ENCODE results near the gene EPS8L2. TPM values are rescaled to one million over a fixed set of nuclear protein-coding genes. Genes with fewer than 3 reads are reported as not detected.
A peak's percentile ranks its signal among the peaks of the same experiment; 100 is the strongest.
"Not testable (repeated sequence)": the region's sequence is repeated elsewhere in the genome, so short reads cannot be mapped to it uniquely, and the experiment has no call there.

Gene EPS8L2
- total RNA-seq, 1 donor from 2014 or later, result 16.8 TPM

DNA sequence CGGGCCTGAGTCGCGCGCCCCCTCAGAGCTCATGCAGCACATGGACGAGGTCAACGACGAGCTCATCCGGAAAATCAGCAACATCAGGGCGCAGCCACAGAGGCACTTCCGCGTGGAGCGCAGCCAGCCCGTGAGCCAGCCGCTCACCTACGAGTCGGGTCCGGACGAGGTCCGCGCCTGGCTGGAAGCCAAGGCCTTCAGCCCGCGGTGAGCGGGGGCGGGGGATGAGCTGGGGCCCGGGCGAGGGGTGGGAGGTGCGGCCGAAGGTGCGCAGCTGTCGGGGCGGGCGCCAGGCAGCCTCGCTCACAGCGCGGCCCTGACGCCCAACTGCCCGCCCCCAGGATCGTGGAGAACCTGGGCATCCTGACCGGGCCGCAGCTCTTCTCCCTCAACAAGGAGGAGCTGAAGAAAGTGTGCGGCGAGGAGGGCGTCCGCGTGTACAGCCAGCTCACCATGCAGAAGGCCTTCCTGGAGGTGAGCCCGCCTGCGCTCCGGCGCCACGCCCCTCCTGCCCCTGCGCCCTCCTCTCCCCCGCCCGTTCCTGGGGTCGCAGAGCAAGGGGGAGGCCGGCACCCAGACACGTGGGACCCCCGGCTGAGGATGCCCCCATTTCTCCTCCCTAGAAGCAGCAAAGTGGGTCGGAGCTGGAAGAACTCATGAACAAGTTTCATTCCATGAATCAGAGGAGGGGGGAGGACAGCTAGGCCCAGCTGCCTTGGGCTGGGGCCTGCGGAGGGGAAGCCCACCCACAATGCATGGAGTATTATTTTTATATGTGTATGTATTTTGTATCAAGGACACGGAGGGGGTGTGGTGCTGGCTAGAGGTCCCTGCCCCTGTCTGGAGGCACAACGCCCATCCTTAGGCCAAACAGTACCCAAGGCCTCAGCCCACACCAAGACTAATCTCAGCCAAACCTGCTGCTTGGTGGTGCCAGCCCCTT is 20.5 kb downstream of the EPS8L2 start:
- H3K9me3 Mint-ChIP-seq, result no peaks in the 10 kb centered on the region
- no peak overlapping the region for H3K27ac Mint-ChIP-seq
- DNase-seq (ENCODE audit: low spot score), result peak; percentile 46
- peaks cover 2% of the 10 kb centered on the region for H3K36me3 Mint-ChIP-seq (ENCODE audit: low read depth)
- peak overlapping the region; percentile 37 for H3K4me3 Mint-ChIP-seq
- H3K27me3 Mint-ChIP-seq (ENCODE audit: insufficient read depth), result peaks cover 11% of the 10 kb centered on the region
- peaks cover 8% of the 10 kb centered on the region for H3K4me1 Mint-ChIP-seq (ENCODE audit: low read depth)
- intact Hi-C loops (cut with micrococcal nuclease), result loop anchor here (2.0 to 10.0 kb wide), 2 partner anchors 166 to 282 kb away; partner anchors contain the start of genes ANO9, LMNTD2 and RASSF7

DNA sequence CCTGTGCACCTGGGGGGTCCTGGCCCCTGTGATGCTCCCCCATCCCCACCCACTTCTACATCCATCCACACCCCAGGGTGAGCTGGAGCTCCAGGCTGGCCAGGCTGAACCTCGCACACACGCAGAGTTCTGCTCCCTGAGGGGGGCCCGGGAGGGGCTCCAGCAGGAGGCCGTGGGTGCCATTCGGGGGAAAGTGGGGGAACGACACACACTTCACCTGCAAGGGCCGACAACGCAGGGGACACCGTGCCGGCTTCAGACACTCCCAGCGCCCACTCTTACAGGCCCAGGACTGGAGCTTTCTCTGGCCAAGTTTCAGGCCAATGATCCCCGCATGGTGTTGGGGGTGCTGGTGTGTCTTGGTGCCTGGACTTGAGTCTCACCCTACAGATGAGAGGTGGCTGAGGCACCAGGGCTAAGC is 21.3 kb downstream of the EPS8L2 start:
- DNase-seq (ENCODE audit: low spot score), result no peak
- Mint-ChIP-seq H3K27me3 (ENCODE audit: insufficient read depth) (peaks cover 11% of the 10 kb centered on the region), H3K4me3 (no peak overlapping the region), H3K9me3 (no peaks in the 10 kb centered on the region), H3K27ac (no peak overlapping the region), H3K4me1 (ENCODE audit: low read depth) (peaks cover 8% of the 10 kb centered on the region), H3K36me3 (ENCODE audit: low read depth) (peaks cover 2% of the 10 kb centered on the region)
- intact Hi-C loops (cut with micrococcal nuclease), result loop anchor here (2.0 to 10.0 kb wide), 2 partner anchors 166 to 282 kb away; partner anchors contain the start of genes ANO9, LMNTD2 and RASSF7

DNA sequence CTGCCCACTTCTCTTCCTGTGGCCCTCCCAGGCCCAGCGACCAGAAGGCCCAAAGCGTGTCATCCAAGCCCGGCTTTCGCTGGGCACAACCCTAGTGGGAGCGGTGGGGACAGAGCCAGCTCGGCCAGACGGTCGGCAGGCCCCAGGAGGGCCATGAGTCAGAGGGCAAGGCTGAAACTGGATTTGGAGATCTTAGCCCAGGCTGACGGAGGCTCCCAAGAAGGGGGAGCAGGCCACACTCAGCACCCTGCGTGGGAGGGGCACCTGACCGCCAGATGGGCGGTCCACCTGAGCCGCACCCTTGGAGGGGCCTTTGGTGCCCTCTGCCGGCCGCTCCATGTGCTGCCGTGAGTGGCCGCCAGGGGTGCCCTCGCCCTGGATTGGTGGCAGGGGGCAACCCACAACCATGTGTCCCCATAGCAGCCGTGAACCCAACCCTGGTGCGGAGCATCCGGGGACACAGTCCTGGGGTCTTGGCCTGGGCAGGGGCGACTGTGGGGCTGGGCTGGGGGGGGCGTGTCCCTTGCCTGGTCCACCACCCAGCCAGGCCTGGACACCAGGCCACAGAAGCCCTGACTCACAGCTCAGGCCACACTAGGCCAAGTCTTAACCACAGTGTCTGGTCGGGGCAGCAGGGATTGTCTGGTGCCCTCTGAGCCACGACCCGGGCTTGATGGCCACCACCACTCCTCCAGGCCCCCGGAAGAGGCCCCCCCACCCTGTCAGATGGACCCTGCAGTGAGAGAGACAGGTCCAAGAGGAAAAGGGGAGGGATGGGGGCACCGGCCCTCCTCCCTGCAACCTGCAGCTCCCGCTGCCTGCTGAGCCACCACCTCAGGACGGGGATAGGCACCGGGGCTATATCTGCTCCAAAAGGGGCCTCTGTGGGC is 22.1 kb downstream of the EPS8L2 start:
- H3K9me3 Mint-ChIP-seq, result no peaks in the 10 kb centered on the region
- intact Hi-C loops (cut with micrococcal nuclease), result loop anchor here (1.0 to 10.0 kb wide), 4 partner anchors 19 to 283 kb away; partner anchors contain the start of genes ANO9, LMNTD2, RASSF7 and TALDO1
- H3K27ac Mint-ChIP-seq, result no peak overlapping the region
- H3K4me1 Mint-ChIP-seq (ENCODE audit: low read depth), result peaks cover 6% of the 10 kb centered on the region
- H3K4me3 Mint-ChIP-seq, result no peak overlapping the region
- H3K36me3 Mint-ChIP-seq (ENCODE audit: low read depth), result peaks cover 1% of the 10 kb centered on the region
- peaks cover 9% of the 10 kb centered on the region for H3K27me3 Mint-ChIP-seq (ENCODE audit: insufficient read depth)
- DNase-seq (ENCODE audit: low spot score), result peak; percentile 72

DNA sequence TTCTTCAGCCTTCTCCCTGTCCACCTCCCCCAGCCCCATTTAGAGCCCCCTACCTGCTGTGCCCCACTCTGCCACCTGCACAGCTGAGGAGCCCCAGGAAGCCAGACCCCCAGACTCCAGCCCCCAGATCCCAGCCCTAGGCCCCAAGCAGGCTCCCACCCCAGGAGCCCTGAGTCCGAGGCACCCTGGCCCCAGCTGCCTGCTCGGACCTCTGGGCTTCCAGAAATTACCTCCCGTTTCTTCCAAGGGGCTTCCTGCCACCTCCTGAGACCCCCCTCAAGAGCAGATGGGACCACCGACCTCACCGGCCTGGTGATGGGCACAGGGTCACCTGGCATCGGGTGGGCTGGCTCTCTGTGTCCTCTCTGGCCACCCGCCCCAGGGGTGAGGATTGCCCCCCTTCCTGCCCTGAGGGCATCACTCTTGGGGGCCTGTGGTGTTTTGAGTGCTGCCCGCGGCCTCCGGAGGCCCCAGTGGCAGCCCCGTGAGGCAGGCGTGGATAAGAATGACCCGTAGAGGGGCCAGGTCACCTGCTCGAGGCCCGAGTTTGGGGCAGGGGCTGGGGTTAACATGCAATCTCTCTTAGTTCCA is 23.0 kb downstream of the EPS8L2 start:
- Mint-ChIP-seq H3K27ac (no peak overlapping the region), H3K36me3 (ENCODE audit: low read depth) (no peaks in the 10 kb centered on the region), H3K27me3 (ENCODE audit: insufficient read depth) (peaks cover 5% of the 10 kb centered on the region), H3K4me1 (ENCODE audit: low read depth) (no peaks in the 10 kb centered on the region), H3K9me3 (no peaks in the 10 kb centered on the region), H3K4me3 (no peak overlapping the region)
- intact Hi-C loops (cut with micrococcal nuclease), result loop anchor here (1.0 to 10.0 kb wide), 3 partner anchors 18 to 284 kb away; partner anchors contain the start of genes ANO9 and TALDO1
- no peak for DNase-seq (ENCODE audit: low spot score)

DNA sequence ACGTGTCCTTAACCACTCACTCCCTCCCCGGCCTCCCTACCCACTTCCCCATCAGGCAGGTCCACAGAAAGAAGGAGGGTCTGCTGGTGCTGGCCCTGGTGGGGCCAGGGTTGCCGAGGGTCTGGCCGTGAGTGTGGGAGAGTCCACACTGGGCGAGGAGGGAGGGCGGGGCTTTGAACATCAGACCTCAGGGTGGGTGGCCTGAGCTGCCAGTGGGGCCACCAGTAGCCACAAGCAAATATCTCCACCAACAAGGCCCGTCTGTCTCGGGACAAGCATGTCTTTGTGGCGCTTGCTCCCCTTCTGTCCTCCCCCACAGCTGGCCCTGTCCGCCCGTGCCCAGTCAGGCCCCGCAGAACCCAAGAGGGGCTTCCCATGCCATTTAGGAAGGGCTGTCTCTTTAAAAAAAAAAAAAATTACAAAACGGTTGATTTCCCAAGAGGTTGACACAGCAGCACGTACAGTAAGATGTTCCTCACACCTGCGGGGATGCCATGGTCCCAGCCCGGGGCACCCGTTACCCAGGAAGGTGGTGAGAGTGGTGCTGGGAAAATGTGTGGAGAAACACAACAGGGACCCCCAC is 23.6 kb downstream of the EPS8L2 start:
- no peak overlapping the region for H3K4me3 Mint-ChIP-seq
- H3K36me3 Mint-ChIP-seq (ENCODE audit: low read depth), result no peaks in the 10 kb centered on the region
- no peaks in the 10 kb centered on the region for H3K4me1 Mint-ChIP-seq (ENCODE audit: low read depth)
- intact Hi-C loops (cut with micrococcal nuclease), result loop anchor here (10.0 kb wide), 1 partner anchor 285 kb away; the partner anchor contains the start of gene ANO9
- peaks cover 5% of the 10 kb centered on the region for H3K27me3 Mint-ChIP-seq (ENCODE audit: insufficient read depth)
- DNase-seq (ENCODE audit: low spot score), result no peak
- no peaks in the 10 kb centered on the region for H3K9me3 Mint-ChIP-seq
- no peak overlapping the region for H3K27ac Mint-ChIP-seq

DNA sequence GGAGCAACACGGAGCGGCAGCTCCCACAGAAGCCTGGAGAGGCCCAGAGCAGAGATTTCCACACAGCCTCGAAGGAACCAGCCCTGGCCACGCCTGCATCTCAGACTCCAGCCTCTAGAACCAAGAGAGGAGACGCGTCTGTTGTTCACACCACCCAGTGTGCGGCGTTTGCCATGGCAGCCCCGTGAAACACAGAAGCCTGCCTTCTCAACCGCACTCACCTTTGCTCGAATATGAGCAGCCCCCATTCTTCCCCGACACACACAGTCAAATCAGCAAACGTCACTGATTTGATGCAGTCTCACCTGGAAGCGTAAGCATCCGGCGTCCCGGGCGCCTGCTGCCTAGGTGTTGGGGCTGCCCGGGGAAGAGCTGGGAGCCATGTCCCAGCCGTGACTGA is 27.0 kb downstream of the EPS8L2 start:
- Mint-ChIP-seq H3K4me1 (ENCODE audit: low read depth) (peaks cover 10% of the 10 kb centered on the region), H3K27me3 (ENCODE audit: insufficient read depth) (peaks cover 4% of the 10 kb centered on the region), H3K4me3 (no peak overlapping the region), H3K36me3 (ENCODE audit: low read depth) (no peaks in the 10 kb centered on the region), H3K9me3 (no peaks in the 10 kb centered on the region), H3K27ac (no peak overlapping the region)
- intact Hi-C loops (cut with micrococcal nuclease), result no loop called here
- no peak for DNase-seq (ENCODE audit: low spot score)

DNA sequence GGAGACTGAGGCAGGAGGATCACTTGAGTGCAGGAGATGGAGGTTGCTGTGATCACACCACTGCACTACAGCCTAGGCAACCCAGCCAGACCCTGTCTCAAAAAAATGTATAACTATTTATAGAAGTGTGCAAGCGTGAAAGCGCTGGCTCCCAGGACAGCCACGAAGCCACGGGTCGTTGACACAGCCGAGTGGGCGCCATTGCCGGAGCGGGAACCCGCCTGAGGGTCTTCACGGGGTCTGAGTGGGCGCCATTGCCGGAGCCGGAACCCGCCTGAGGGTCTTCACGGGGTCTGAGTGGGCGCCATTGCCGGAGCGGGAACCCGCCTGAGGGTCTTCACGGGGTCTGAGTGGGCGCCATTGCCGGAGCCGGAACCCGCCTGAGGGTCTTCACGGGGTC is 28.5 kb downstream of the EPS8L2 start:
- intact Hi-C loops (cut with micrococcal nuclease); H3K4me3 Mint-ChIP-seq; H3K9me3 Mint-ChIP-seq; H3K4me1 Mint-ChIP-seq (ENCODE audit: low read depth); H3K27ac Mint-ChIP-seq; DNase-seq (ENCODE audit: low spot score); H3K36me3 Mint-ChIP-seq (ENCODE audit: low read depth): not testable (repeated sequence)
- peaks cover 12% of the 10 kb centered on the region for H3K27me3 Mint-ChIP-seq (ENCODE audit: insufficient read depth)

DNA sequence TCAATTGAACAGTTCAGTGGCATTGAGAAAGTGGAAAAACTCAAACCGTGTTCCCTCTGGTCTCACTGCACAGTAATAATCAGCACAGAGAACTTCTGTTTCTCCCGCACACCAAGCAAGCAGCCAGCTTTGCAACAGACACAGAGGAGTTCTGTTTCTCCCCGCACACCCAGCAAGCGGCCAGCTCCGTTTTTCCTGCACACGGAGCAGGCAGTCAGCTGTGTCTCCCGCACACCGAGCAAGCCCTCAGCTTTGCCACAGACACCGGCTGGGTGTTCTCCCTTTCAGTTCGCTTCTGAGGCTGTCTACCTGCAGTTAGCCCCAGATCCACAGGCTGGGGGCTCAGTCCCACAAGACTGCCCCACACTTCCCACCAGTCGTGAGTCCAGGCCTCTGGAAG is 31.3 kb downstream of the EPS8L2 start:
- intact Hi-C loops (cut with micrococcal nuclease), result no loop called here
- H3K4me3 Mint-ChIP-seq, result peak overlapping the region; percentile 60
- H3K27ac Mint-ChIP-seq, result no peak overlapping the region
- H3K4me1 Mint-ChIP-seq (ENCODE audit: low read depth), result peaks cover 10% of the 10 kb centered on the region
- no peaks in the 10 kb centered on the region for H3K9me3 Mint-ChIP-seq
- peaks cover 13% of the 10 kb centered on the region for H3K27me3 Mint-ChIP-seq (ENCODE audit: insufficient read depth)
- H3K36me3 Mint-ChIP-seq (ENCODE audit: low read depth), result no peaks in the 10 kb centered on the region
- no peak for DNase-seq (ENCODE audit: low spot score)

DNA sequence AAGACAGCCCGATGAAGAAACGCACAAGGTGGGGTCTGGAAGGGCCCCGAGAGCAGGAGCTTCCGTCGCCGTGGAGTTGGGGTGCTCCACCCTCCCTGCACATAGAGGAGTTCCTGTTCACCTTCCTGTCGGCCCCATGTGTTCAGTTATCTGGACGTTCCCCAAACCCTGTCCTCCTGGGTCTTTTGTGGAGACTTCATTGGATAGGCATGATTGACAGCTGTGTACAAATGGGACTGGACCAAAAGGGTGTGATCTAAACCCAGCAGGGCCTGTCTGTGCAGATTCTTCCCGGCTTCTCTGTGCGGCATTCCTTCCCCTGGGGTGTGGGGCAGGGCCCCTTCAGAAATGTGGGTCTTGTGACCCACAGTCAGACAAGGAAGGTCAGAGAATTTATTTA is 31.9 kb downstream of the EPS8L2 start:
- H3K27ac Mint-ChIP-seq; H3K9me3 Mint-ChIP-seq; DNase-seq (ENCODE audit: low spot score); H3K36me3 Mint-ChIP-seq (ENCODE audit: low read depth); H3K4me1 Mint-ChIP-seq (ENCODE audit: low read depth); intact Hi-C loops (cut with micrococcal nuclease): not testable (repeated sequence)
- Mint-ChIP-seq H3K27me3 (ENCODE audit: insufficient read depth) (peaks cover 13% of the 10 kb centered on the region), H3K4me3 (peak overlapping the region; percentile 60)

DNA sequence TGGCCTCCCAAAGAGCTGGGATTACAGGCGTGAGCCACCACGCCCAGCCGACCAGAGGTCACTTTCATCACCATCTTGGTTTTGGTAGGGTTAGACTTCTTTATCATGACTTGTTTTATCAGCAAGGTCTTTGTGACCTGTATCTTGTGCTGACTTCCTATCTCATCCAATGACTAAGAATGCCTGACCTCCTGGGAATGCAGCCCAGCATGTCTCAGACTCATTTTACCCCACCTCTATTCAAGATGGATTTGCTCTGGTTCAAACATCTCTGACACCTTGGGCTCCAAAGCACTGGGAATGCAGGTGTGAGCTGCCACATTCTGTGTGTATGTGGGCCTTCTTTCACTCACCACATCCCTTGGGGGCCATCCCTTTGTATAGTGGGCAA is 36.1 kb downstream of the EPS8L2 start:
- no peaks in the 10 kb centered on the region for H3K9me3 Mint-ChIP-seq
- no peak for DNase-seq (ENCODE audit: low spot score)
- peaks cover 14% of the 10 kb centered on the region for H3K4me1 Mint-ChIP-seq (ENCODE audit: low read depth)
- peaks cover 12% of the 10 kb centered on the region for H3K27me3 Mint-ChIP-seq (ENCODE audit: insufficient read depth)
- no peak overlapping the region for H3K27ac Mint-ChIP-seq
- H3K36me3 Mint-ChIP-seq (ENCODE audit: low read depth), result no peaks in the 10 kb centered on the region
- H3K4me3 Mint-ChIP-seq, result no peak overlapping the region
- intact Hi-C loops (cut with micrococcal nuclease), result no loop called here

DNA sequence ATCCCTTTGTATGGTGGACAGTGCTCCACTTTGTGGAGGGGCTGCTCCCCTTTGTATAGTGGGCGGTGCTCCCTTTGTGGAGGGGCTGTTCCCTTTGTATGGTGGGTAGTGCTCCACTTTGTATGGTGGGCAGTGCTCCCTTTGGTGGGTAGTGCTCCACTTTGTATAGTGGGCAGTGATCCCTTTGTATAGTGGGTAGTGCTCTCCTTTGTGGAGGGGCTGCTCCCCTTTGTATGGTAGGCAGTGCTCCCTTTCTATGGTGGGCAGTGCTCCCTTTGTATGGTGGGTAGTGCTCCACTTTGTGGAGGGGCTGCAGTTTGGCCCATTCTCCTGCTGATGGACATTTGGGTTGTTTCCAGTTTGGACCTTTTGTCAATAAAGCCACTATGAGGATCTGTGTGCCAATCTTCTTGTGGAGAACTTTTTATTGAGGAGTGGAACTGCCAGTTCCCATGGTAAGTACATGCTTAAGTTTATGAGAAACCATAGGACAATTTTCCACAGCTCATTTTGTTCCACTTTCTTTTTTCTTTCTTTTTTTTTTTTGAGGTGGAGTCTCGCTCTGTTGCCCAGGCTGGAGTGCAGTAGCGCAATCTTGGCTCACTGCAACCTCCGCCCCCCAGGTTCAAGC is 36.7 kb downstream of the EPS8L2 start:
- Mint-ChIP-seq H3K27ac (no peak overlapping the region), H3K4me1 (ENCODE audit: low read depth) (peaks cover 8% of the 10 kb centered on the region)
- intact Hi-C loops (cut with micrococcal nuclease), result no loop called here

DNA sequence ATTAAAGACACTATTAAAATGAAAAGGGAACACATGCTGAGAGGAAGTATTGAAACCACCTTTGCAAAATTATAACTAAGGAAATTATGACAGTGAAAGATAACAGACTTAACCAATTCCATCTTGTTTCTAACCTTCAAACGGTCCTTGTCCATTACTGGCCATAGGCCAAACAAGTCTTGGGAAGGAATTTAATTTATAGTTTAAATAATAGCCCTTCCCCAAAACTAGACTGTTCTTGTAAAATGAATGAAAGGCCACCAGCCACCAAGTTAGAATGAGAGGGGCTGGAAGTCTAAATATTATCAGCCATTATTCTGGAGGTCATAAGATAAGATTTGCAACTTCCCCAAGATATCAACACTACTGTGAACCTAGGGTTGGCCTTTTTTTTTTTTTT is 39.4 kb downstream of the EPS8L2 start:
- intact Hi-C loops (cut with micrococcal nuclease), result no loop called here

More for the DNA sequence above, 36.7 kb downstream of the EPS8L2 start:
- no peak overlapping the region for H3K4me3 Mint-ChIP-seq
- no peaks in the 10 kb centered on the region for H3K9me3 Mint-ChIP-seq
- H3K27me3 Mint-ChIP-seq (ENCODE audit: insufficient read depth), result peaks cover 12% of the 10 kb centered on the region
- no peaks in the 10 kb centered on the region for H3K36me3 Mint-ChIP-seq (ENCODE audit: low read depth)
- DNase-seq (ENCODE audit: low spot score), result no peak

More for the DNA sequence above, 39.4 kb downstream of the EPS8L2 start:
- Mint-ChIP-seq H3K4me3 (peak overlapping the region; percentile 7), H3K9me3 (no peaks in the 10 kb centered on the region), H3K27me3 (ENCODE audit: insufficient read depth) (peaks cover 2% of the 10 kb centered on the region), H3K4me1 (ENCODE audit: low read depth) (peaks cover 23% of the 10 kb centered on the region), H3K27ac (no peak overlapping the region), H3K36me3 (ENCODE audit: low read depth) (peaks cover 2% of the 10 kb centered on the region)
- no peak for DNase-seq (ENCODE audit: low spot score)

Measured in activated T-helper 1 cell treated with anti-CD3 and anti-CD28 coated beads, Interleukin-12 subunit alpha, Interleukin-12 subunit beta, Interleukin-2, Interleukin-4 antibody, amounts not matched to agents 30 ng/mL and 10 ng/mL and 1 ng/mL, durations not matched to agents 14 hours and 24 hours and 36 hours (primary cell).